ENCODE results near the gene TSPAN14.

Gene TSPAN14

GRCh38 chr10:80509108-80509402 lies 54.9 kb downstream of the TSPAN14 start:
- no peak for DNase-seq

GRCh38 chr10:80509403-80510161 lies 55.5 kb downstream of the TSPAN14 start:
- DNase-seq = peak; percentile 91

- DNase-seq = no peak
Observed at GRCh38 chr10:80512031-80512526, 58.0 kb downstream of the TSPAN14 start.

GRCh38 chr10:80513106-80513505 lies 59.0 kb downstream of the TSPAN14 start:
- DNase-seq = no peak

GRCh38 chr10:80515511-80515910 lies 61.4 kb downstream of the TSPAN14 start:
- DNase-seq = no peak

GRCh38 chr10:80515941-80516340 lies 61.8 kb downstream of the TSPAN14 start:
- no peak for DNase-seq

- no peak for DNase-seq
Observed at GRCh38 chr10:80516506-80517075, 62.5 kb downstream of the TSPAN14 start.

- DNase-seq = no peak
Observed at GRCh38 chr10:80517416-80518142, 63.5 kb downstream of the TSPAN14 start.

GRCh38 chr10:80518143-80518806 lies 64.2 kb downstream of the TSPAN14 start:
- DNase-seq = no peak

- DNase-seq = no peak
Observed at GRCh38 chr10:80518807-80519360, 64.8 kb downstream of the TSPAN14 start.

GRCh38 chr10:80519936-80520650 lies 66.0 kb downstream of the TSPAN14 start:
- no peak for DNase-seq

GRCh38 chr10:80520661-80521470 lies 66.8 kb downstream of the TSPAN14 start:
- DNase-seq = no peak

- DNase-seq = no peak
Observed at GRCh38 chr10:80522756-80523363, 68.8 kb downstream of the TSPAN14 start.

- DNase-seq = no peak
Observed at GRCh38 chr10:80523773-80524172, 69.7 kb downstream of the TSPAN14 start.

GRCh38 chr10:80524190-80524909 lies 70.2 kb downstream of the TSPAN14 start:
- DNase-seq = no peak

- DNase-seq = no peak
Observed at GRCh38 chr10:80526218-80526617, 72.1 kb downstream of the TSPAN14 start.

- no peak for DNase-seq
Observed at GRCh38 chr10:80526742-80527141, 72.6 kb downstream of the TSPAN14 start.

GRCh38 chr10:80528185-80528700 lies 74.1 kb downstream of the TSPAN14 start:
- no peak for DNase-seq

GRCh38 chr10:80528901-80529300 lies 74.8 kb downstream of the TSPAN14 start:
- no peak for DNase-seq

GRCh38 chr10:80529604-80530003 lies 75.5 kb downstream of the TSPAN14 start:
- DNase-seq = no peak

Measured in HCEC 1CT (cell line).